Epithelial cell of esophagus (primary cell): ENCODE measurements around the gene KCNT2.
"Not testable (repeated sequence)": the region's sequence is repeated elsewhere in the genome, so short reads cannot be mapped to it uniquely, and the experiment has no call there.

Source experiments
- DNase-seq: peaks from one replicate; pipeline ENCODE4 v3.0.0; 2010; ENCODE audit warnings: low read depth
- H3K4me3 ChIP-seq: 2 replicates; pipeline ENCODE4 v1.5.1; 2011; ENCODE audit warnings: mild to moderate bottlenecking, low read length, control low read depth
- TF ChIP-seq, protein P1 (sequence below): IDR thresholded peaks from 2 replicates; pipeline ENCODE4 v1.5.1; 2011; ENCODE audit warnings: low read depth, mild to moderate bottlenecking, low read length, control low read depth, inconsistent platforms; ENCODE audit not compliant: insufficient read depth; ENCODE audit errors: missing control alignments

KCNT2 gene

GRCh38 chr1:196305216-196305615 lies 303.0 kb downstream of the KCNT2 start:
- H3K4me3 ChIP-seq, result no peak overlapping the region
- no peak for DNase-seq
- TF ChIP-seq, protein P1, sequence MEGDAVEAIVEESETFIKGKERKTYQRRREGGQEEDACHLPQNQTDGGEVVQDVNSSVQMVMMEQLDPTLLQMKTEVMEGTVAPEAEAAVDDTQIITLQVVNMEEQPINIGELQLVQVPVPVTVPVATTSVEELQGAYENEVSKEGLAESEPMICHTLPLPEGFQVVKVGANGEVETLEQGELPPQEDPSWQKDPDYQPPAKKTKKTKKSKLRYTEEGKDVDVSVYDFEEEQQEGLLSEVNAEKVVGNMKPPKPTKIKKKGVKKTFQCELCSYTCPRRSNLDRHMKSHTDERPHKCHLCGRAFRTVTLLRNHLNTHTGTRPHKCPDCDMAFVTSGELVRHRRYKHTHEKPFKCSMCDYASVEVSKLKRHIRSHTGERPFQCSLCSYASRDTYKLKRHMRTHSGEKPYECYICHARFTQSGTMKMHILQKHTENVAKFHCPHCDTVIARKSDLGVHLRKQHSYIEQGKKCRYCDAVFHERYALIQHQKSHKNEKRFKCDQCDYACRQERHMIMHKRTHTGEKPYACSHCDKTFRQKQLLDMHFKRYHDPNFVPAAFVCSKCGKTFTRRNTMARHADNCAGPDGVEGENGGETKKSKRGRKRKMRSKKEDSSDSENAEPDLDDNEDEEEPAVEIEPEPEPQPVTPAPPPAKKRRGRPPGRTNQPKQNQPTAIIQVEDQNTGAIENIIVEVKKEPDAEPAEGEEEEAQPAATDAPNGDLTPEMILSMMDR, result no peak

DNA sequence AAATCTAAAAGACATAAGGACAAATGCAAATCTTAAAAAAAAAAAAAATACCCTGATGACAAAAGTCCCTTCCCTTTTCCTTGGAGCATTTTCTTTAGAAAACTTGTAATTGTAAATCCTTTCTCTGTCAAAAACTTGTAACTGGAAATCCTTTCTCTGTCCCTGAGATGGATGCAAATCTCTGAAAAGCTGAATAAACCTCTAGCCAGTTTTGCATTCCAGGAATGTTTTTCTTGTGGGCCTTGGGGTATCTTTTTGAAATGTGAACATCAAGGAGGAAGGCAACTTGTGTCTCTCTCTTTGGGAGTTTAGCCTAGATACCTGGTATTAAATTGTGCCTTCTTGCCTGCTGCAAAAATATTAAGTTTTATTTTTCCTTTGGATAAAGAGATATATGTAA lies 305.3 kb downstream of the KCNT2 start:
- TF ChIP-seq, protein P1, result no peak
- no peak overlapping the region for H3K4me3 ChIP-seq
- no peak for DNase-seq

DNA sequence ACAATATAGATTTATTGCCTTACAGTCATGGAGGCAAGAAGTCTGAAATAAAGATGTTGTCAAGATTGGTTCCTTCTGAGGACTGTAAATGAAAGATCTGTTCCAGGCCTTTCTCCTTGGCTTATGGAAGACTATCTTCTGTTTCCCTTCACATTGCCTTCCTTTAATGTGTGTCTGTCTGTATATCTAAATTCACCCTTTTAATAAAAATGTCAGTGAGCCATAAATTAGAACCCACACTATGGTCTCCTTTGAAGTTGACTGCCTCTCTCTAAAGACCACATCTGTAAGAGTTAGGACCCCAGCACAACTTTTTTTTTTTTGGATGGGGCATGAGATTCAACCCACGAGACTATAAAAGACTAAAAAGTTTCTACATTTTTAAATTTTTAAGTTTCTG lies 305.8 kb downstream of the KCNT2 start:
- no peak overlapping the region for H3K4me3 ChIP-seq
- TF ChIP-seq, protein P1, result no peak
- DNase-seq, result no peak

- DNase-seq, result peak; percentile 26
- TF ChIP-seq, protein P1, result no peak
- H3K4me3 ChIP-seq, result no peak overlapping the region
Observed at GRCh38 chr1:196295766-196296165, 312.5 kb downstream of the KCNT2 start.

DNA sequence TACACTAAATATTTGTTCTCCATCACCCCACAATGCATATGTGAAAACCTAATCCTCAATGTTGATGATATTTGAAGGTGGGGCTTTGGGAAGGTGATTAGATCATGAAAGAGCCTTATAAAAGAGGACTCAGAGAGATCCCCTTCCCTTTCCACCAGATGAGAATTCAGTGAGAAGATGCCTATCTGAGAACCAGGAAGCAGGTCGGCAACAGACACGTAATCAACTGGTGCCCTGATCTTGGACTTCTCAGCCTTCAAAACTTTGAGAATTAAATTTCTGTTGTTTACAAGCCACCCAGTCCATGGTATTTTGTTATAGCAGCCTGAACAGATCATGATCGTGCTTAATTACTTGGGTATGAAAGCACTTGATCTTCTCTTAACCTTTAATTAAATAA lies 329.4 kb downstream of the KCNT2 start:
- no peak overlapping the region for H3K4me3 ChIP-seq
- TF ChIP-seq, protein P1, result no peak
- DNase-seq, result no peak

DNA sequence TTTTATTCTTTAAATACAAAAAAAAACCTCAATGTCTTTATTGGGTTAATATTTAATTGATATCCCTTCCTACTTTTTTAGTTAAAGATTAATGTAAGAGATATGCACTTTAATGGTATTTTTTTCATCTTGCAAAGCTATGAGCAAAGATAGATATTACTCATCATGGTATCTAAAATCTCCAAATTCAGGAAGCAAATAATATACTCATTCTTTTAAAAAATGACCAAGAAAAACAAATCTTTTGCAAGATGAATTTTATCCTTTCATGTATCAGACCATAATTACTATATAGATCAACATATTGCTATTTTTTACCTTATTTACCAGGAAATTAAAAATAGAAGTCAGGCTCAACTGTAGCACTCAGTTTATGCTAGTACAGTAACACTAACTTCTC lies 330.4 kb downstream of the KCNT2 start:
- H3K4me3 ChIP-seq, result no peak overlapping the region
- no peak for DNase-seq
- TF ChIP-seq, protein P1, result no peak

DNA sequence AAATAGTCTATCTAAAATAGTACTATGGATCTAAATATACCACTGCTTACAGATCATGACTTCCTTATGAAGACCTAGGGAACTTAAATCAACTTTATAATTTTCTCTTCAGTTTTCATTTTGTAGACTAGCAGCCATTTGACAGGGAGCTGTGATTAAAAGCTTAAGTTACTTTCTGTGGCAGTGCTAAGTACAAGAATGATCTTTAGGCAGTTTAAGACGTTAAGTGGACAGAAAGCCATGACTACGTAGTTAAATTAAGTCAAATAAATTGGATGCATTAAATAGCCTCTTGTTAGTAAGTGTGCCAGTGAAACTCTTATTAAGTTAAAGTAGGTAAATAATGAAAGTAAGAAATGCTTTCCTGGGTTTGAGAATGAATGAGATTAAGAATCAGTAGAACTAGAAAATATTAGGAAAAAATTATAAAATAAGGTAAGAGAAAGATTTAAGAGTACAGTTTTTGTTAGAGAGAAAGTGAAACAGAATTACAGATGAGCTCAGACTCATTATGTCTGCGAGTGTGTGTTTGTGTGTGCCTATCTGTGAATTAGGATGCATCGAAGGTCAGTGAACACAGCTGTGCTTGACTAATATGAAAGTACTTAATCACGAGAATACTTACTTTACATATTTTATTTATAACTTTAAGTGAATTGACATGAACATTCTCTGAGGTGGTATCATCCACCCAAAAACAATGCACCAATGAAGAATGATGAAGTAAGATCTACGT lies 336.9 kb downstream of the KCNT2 start:
- no peak overlapping the region for H3K4me3 ChIP-seq
- no peak for DNase-seq

GRCh38 chr1:196263086-196263485 lies 345.2 kb downstream of the KCNT2 start:
- H3K4me3 ChIP-seq, DNase-seq: not testable (repeated sequence)

More for the DNA sequence above, 336.9 kb downstream of the KCNT2 start:
- TF ChIP-seq, protein P1, result no peak
